ENCODE data around the gene LARP4B.

DNA sequence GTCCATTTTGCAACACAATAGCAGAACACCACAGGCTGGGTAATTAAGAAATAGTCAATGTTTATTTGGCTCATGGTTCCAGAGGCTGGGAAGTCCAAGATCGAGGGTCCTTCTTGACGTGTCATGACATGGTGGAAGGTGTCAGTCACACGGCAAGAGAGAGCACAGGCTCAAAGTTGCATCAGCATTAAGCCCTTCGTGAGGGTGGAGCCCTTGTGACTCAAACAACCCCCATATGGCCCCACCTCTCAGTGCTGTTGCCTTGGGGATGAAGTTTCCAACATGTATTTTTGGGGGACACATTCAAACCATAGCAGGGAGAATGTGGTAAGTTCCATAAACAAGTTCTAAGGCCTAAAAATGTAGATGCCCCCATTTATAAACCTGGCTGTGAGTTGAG, 32.1 kb upstream of the LARP4B start:
- TF ChIP-seq, protein P1, sequence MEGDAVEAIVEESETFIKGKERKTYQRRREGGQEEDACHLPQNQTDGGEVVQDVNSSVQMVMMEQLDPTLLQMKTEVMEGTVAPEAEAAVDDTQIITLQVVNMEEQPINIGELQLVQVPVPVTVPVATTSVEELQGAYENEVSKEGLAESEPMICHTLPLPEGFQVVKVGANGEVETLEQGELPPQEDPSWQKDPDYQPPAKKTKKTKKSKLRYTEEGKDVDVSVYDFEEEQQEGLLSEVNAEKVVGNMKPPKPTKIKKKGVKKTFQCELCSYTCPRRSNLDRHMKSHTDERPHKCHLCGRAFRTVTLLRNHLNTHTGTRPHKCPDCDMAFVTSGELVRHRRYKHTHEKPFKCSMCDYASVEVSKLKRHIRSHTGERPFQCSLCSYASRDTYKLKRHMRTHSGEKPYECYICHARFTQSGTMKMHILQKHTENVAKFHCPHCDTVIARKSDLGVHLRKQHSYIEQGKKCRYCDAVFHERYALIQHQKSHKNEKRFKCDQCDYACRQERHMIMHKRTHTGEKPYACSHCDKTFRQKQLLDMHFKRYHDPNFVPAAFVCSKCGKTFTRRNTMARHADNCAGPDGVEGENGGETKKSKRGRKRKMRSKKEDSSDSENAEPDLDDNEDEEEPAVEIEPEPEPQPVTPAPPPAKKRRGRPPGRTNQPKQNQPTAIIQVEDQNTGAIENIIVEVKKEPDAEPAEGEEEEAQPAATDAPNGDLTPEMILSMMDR (IDR thresholded peaks at IDR 0.05): no peak
- TF ChIP-seq EZH2 (IDR thresholded peaks at IDR 0.05) (no peak), EZH2phosphoT487 (IDR thresholded peaks at IDR 0.05) (no peak)

All from neural progenitor cell (in vitro differentiated cells).